Natural killer cell (primary cell): ENCODE measurements around the gene MLLT10. TPM values are rescaled to one million over a fixed set of nuclear protein-coding genes. Genes with fewer than 3 reads are reported as not detected.
A peak's percentile ranks its signal among the peaks of the same experiment; 100 is the strongest.

Experiments
- ATAC-seq, 3 donors: fragments of 150-1000 bp in 2 of 3; fragments of 200-7000 bp in 1 of 3; cut with Tn5 transposase; 1 replicate in 1 of 3; 2 replicates in 2 of 3; pipeline ENCODE4 v1.10.0; 2021; ENCODE audit warnings: mild to moderate bottlenecking in 2 of 3, moderate library complexity in 2 of 3
- DNase-seq, 2 donors: peaks; one replicate each; pipeline versions ENCODE4 v3.0.0 to v3.0.0-alpha.2; 2013 to 2021; ENCODE audit warnings: mixed read lengths in 1 of 2
- H3K27ac ChIP-seq: one replicate; pipeline ENCODE4 v1.5.1; 2013; ENCODE audit warnings: mild to moderate bottlenecking, low read length
- H3K27me3 ChIP-seq: one replicate; pipeline ENCODE4 v1.6.1; 2013; ENCODE audit warnings: low read length; ENCODE audit not compliant: control insufficient read depth, insufficient read depth
- H3K36me3 ChIP-seq: one replicate; pipeline ENCODE4 v1.6.1; 2013; ENCODE audit warnings: low read length; ENCODE audit not compliant: control insufficient read depth, insufficient read depth
- H3K4me1 ChIP-seq: one replicate; pipeline ENCODE4 v1.6.1; 2013; ENCODE audit warnings: low read length; ENCODE audit not compliant: control insufficient read depth, insufficient read depth
- H3K4me3 ChIP-seq: one replicate; pipeline ENCODE4 v1.5.1; 2013; ENCODE audit warnings: low read length
- H3K9me3 ChIP-seq: one replicate; pipeline ENCODE4 v1.6.1; 2013; ENCODE audit warnings: low read length; ENCODE audit not compliant: control insufficient read depth, insufficient read depth
- H3K27ac Mint-ChIP-seq, 2 donors: one replicate each; pipeline ENCODE4 v1.8.0; 2022; ENCODE audit warnings: mild to moderate bottlenecking in 2 of 2, mixed read lengths in 2 of 2, moderate library complexity in 1 of 2
- H3K27me3 Mint-ChIP-seq, 2 donors: one replicate each; pipeline ENCODE4 v1.8.0; 2022; ENCODE audit warnings: low read depth in 2 of 2, mixed read lengths in 2 of 2
- H3K36me3 Mint-ChIP-seq: one replicate; pipeline ENCODE4 v1.8.0; 2022; ENCODE audit warnings: mixed read lengths
- H3K4me1 Mint-ChIP-seq, 2 donors: one replicate each; pipeline ENCODE4 v1.8.0; 2022; ENCODE audit warnings: mixed read lengths in 2 of 2
- H3K4me3 Mint-ChIP-seq: one replicate; pipeline ENCODE4 v1.8.0; 2022; ENCODE audit warnings: mild to moderate bottlenecking, moderate library complexity, mixed read lengths
- H3K9me3 Mint-ChIP-seq, 2 donors: one replicate each; pipeline ENCODE4 v1.8.0; 2022; ENCODE audit warnings: mixed read lengths in 2 of 2
- CTCF ChIP-seq: fragments of 200-600 bp; IDR thresholded peaks from one replicate; pipeline ENCODE4 v1.8.0; 2022; ENCODE audit warnings: antibody characterized with exemption
- WGBS: methylation state at CpG from one replicate; pipeline ENCODE4 v1.1.7; 2013; ENCODE audit warnings: missing lambda C conversion rate; ENCODE audit not compliant: insufficient coverage; 5-methylcytosine and 5-hydroxymethylcytosine counted together
- intact Hi-C: fragments of 100-400 bp; cut with micrococcal nuclease; formaldehyde crosslinking; loops from one replicate; pipeline ENCODE4 v1.14.2; 2022
- total RNA-seq, 4 donors: library from RNA; stranded (reverse); fragments of 120-200 nt in 1 of 4; gene quantifications; one replicate each; pipeline versions ENCODE4 v1.2.3 to v1.2.4, GENCODE V29; 2013 to 2022

The MLLT10 gene
- total RNA-seq, 3 donors from 2014 or later (not counting 1 experiment from before 2014, with no cell fraction given): 40.4 to 65.2 (median 60.0) TPM

DNA sequence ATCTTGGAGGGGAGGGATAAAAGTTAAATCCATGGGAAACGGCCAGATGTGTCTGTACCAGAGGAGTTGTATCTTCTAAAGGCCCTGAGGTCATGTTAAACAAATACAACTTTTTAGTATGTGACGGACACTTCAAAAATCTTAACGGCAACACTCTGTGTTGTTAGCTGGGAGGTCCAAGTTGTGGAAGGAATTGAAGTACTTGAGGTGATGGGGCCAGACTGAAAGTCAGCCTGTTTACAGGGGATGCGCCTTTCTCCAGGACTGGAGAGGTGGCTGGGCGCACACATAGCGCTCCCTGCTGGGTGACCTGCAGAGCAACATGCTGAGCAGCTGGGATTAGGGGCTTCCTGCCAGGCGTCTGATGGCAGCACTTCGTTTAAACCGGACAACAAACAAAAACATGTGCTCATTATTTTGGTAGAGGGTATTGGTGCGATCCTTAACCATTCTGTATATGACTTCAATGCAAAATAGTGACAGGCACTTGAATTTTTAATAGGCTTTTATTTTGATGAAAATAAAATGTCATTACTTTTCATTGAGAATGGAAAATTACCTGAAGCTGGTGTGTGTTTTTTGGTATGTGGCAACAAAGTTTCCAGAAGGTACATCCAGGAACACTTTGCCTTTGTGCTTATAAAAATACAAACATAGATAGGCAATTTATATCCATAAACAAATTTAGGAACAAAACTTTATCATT is 198.2 kb downstream of the MLLT10 start:
- Histone ChIP-seq H3K36me3 (peaks cover 29% of the 10 kb centered on the region), H3K9me3 (no peaks in the 10 kb centered on the region), H3K27me3 (no peaks in the 10 kb centered on the region), H3K4me1 (peaks cover 7% of the 10 kb centered on the region), H3K27ac (no peak overlapping the region), H3K4me3 (no peak overlapping the region)
- peak in 1 of 2 donors; percentile 67 for DNase-seq
- no peak overlapping the region for H3K4me3 Mint-ChIP-seq
- no peaks in the 10 kb centered on the region for H3K9me3 Mint-ChIP-seq
- peak; percentile 30 for TF ChIP-seq CTCF
- intact Hi-C loops: loop anchor here (1.0 kb wide), 1 partner anchor 237 kb away; no protein-coding TSS in a partner anchor
- ATAC-seq: peak; percentile 55 to 70 (median 65)
- WGBS: 55% methylated on average over 10 of the region's 10 CpGs
- no peaks in the 10 kb centered on the region for H3K27me3 Mint-ChIP-seq
- H3K27ac Mint-ChIP-seq: no peak overlapping the region
- peaks cover 23 to 27% of the 10 kb centered on the region in 2 donors for H3K4me1 Mint-ChIP-seq
- H3K36me3 Mint-ChIP-seq: no peaks in the 10 kb centered on the region

- no peak for DNase-seq
- H3K4me3 Mint-ChIP-seq: no peak overlapping the region
- H3K4me1 Mint-ChIP-seq: peaks cover 15 to 23% of the 10 kb centered on the region in 2 donors
- no peaks in the 10 kb centered on the region for H3K36me3 Mint-ChIP-seq
- no peak for ATAC-seq
- H3K9me3 Mint-ChIP-seq: no peaks in the 10 kb centered on the region
- Histone ChIP-seq H3K27ac (no peak overlapping the region), H3K36me3 (peaks cover 32% of the 10 kb centered on the region), H3K4me3 (no peak overlapping the region), H3K27me3 (no peaks in the 10 kb centered on the region), H3K4me1 (peaks cover 9% of the 10 kb centered on the region), H3K9me3 (no peaks in the 10 kb centered on the region)
- no peak for TF ChIP-seq CTCF
- no peaks in the 10 kb centered on the region for H3K27me3 Mint-ChIP-seq
- no peak overlapping the region for H3K27ac Mint-ChIP-seq
- intact Hi-C loops: no loop called here
- 93% methylated on average over 5 of the region's 6 CpGs for WGBS
Observed at GRCh38 chr10:21733710-21734109, 199.7 kb downstream of the MLLT10 start.

DNA sequence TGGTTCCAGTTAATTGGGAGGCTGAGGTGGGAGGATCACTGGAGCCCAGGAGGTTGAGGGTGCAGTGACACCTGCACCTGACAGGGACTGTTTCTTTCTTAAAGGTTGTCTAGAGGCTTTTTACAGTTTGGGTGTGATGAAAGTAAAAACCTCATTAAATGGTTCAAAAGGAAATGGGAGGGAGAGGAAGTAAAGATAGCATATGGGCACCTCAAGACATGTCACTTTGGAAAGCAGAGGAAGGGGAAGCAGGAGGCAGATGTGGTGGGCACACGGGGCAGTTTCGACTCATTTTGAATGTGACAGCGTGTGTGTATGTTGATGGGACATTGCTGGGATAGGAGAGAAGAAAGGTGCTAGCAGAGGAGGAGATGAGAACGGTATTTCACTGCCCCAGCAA is 203.1 kb downstream of the MLLT10 start:
- no peak for TF ChIP-seq CTCF
- peaks cover 36% of the 10 kb centered on the region for H3K36me3 ChIP-seq
- peak in 1 of 2 donors; percentile 18 for DNase-seq
- H3K9me3 ChIP-seq: no peaks in the 10 kb centered on the region
- Mint-ChIP-seq H3K4me3 (no peak overlapping the region), H3K9me3 (no peaks in the 10 kb centered on the region), H3K4me1 (peaks cover 15 to 31% of the 10 kb centered on the region in 2 donors), H3K36me3 (no peaks in the 10 kb centered on the region), H3K27me3 (no peaks in the 10 kb centered on the region), H3K27ac (peak overlapping the region; percentile 2 to 3)
- no peak overlapping the region for H3K4me3 ChIP-seq
- WGBS: 24% methylated on average over 4 of the region's 4 CpGs
- H3K27ac ChIP-seq: no peak overlapping the region
- intact Hi-C loops: no loop called here
- peaks cover 9% of the 10 kb centered on the region for H3K4me1 ChIP-seq
- ATAC-seq: no peak
- H3K27me3 ChIP-seq: no peaks in the 10 kb centered on the region
